HL-60 (cell line): Measurements from ENCODE around the gene CAMSAP3.

Source experiments
- GABPA ChIP-seq: IDR thresholded peaks from 2 replicates; pipeline ENCODE4 v1.6.1; 2012; ENCODE audit warnings: low read depth
- POLR2AphosphoS5 ChIP-seq: IDR thresholded peaks from 2 replicates; pipeline ENCODE4 v1.6.1; 2012; ENCODE audit warnings: low read depth
- SPI1 ChIP-seq: IDR thresholded peaks from 2 replicates; pipeline ENCODE4 v1.6.1; 2012; ENCODE audit warnings: low read depth, mild to moderate bottlenecking, borderline replicate concordance
- TF ChIP-seq, protein P1 (sequence below): IDR thresholded peaks from one replicate; pipeline ENCODE4 v1.5.1; 2011; ENCODE audit warnings: low read length, control low read depth, inconsistent platforms; ENCODE audit not compliant: insufficient read depth
- TF ChIP-seq, protein P2 (sequence below): IDR thresholded peaks from 2 replicates; pipeline ENCODE4 v1.6.1; 2012; ENCODE audit warnings: low read depth; ENCODE audit not compliant: insufficient replicate concordance

DNA sequence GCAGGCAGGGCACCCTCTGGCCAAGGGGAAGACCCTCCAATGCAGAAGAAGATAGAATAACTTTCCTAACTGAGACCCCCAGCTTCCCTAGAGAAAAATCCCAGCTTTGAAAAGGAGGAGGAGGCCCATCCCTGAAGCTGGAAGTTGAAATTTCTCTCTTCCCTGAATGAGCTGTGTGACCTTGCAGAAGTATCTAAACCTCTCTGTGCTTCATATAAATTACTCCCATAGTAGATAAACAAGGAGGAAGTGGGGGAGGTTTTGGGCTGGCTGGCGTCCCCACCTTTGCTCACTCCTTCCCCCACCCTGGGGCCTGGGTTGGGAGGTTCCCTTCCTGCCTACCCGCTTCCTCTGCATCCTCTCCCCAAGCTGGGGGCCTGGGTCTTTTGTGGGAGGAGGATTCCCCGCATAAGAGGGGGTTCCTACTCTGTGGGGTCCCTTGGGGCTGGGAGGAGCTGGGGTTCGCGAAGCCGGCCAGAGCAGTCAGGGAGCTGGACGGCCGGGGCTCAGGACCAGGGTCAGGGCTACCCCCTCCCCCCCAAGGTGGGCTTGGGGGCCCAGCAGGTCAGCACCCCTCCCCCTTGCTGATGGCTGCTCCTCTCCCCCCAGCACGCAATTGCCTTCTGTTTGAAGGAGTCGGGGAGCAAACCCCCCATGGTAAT lies 11.7 kb downstream of the CAMSAP3 start:
- TF ChIP-seq, protein P1, sequence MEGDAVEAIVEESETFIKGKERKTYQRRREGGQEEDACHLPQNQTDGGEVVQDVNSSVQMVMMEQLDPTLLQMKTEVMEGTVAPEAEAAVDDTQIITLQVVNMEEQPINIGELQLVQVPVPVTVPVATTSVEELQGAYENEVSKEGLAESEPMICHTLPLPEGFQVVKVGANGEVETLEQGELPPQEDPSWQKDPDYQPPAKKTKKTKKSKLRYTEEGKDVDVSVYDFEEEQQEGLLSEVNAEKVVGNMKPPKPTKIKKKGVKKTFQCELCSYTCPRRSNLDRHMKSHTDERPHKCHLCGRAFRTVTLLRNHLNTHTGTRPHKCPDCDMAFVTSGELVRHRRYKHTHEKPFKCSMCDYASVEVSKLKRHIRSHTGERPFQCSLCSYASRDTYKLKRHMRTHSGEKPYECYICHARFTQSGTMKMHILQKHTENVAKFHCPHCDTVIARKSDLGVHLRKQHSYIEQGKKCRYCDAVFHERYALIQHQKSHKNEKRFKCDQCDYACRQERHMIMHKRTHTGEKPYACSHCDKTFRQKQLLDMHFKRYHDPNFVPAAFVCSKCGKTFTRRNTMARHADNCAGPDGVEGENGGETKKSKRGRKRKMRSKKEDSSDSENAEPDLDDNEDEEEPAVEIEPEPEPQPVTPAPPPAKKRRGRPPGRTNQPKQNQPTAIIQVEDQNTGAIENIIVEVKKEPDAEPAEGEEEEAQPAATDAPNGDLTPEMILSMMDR, result no peak
- TF ChIP-seq SPI1 (no peak), POLR2AphosphoS5 (no peak), GABPA (no peak)
- TF ChIP-seq, protein P2, sequence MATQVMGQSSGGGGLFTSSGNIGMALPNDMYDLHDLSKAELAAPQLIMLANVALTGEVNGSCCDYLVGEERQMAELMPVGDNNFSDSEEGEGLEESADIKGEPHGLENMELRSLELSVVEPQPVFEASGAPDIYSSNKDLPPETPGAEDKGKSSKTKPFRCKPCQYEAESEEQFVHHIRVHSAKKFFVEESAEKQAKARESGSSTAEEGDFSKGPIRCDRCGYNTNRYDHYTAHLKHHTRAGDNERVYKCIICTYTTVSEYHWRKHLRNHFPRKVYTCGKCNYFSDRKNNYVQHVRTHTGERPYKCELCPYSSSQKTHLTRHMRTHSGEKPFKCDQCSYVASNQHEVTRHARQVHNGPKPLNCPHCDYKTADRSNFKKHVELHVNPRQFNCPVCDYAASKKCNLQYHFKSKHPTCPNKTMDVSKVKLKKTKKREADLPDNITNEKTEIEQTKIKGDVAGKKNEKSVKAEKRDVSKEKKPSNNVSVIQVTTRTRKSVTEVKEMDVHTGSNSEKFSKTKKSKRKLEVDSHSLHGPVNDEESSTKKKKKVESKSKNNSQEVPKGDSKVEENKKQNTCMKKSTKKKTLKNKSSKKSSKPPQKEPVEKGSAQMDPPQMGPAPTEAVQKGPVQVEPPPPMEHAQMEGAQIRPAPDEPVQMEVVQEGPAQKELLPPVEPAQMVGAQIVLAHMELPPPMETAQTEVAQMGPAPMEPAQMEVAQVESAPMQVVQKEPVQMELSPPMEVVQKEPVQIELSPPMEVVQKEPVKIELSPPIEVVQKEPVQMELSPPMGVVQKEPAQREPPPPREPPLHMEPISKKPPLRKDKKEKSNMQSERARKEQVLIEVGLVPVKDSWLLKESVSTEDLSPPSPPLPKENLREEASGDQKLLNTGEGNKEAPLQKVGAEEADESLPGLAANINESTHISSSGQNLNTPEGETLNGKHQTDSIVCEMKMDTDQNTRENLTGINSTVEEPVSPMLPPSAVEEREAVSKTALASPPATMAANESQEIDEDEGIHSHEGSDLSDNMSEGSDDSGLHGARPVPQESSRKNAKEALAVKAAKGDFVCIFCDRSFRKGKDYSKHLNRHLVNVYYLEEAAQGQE, result no peak
